H54 (cell line): Measurements from ENCODE around the gene HRCT1.
A peak's percentile ranks its signal among the peaks of the same experiment; 100 is the strongest.
"Not testable (repeated sequence)": the region's sequence is repeated elsewhere in the genome, so short reads cannot be mapped to it uniquely, and the experiment has no call there.

Source experiments
- DNase-seq: peaks from one replicate; pipeline ENCODE4 v3.0.0; 2011; ENCODE audit warnings: low spot score, mixed read lengths; ENCODE audit not compliant: insufficient read length
- FAIRE-seq: peaks from 3 replicates; lab custom pipeline; 2011; peaks lifted over from hg19 to GRCh38; lab: Jason Lieb, UNC
- POLR2A ChIP-seq: IDR thresholded peaks from 2 replicates; pipeline ENCODE4 v1.6.1; 2011; ENCODE audit warnings: low read depth, mild to moderate bottlenecking, low read length

HRCT1 gene

DNA sequence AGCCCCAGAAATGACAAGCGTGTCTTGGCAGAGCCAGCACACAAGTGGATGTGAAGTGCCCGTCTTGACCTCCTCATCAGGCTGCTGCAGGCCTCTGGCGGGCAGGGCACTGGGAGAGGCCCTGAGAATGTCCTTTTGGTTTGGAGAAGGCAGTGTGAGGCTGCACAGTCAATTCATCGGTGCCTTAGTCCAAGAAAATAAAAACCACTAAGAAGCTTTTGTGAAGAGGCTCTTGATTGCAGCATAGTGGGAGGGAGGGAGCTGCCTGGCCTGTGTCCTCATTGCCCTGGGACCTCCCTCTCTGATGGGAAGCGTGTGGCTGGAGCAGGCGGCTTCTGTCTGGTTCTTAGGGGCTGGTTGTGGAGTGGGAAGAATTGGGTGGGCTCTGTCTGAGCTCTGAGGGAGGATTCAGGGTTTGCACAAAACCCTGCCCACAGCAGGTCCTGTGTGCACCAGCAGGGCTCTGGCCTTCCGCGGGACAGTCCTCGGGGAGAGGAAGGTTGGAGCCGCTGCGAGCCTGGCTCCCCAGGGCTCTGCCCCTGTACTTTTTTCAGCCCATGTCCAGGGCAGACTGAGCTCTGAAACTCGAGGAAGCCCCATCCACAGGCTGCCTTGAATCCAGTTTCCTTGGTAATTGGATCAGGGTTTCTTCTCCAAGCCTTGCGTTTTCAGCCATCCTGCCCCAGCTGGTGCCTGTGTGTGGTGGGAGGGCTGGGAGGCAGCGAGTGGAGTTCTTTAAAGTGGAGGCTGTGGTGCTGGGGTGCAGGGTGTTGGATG lies 1.1 kb downstream of the HRCT1 start:
- FAIRE-seq = no peak
- no peak for TF ChIP-seq POLR2A
- DNase-seq = no peak

DNA sequence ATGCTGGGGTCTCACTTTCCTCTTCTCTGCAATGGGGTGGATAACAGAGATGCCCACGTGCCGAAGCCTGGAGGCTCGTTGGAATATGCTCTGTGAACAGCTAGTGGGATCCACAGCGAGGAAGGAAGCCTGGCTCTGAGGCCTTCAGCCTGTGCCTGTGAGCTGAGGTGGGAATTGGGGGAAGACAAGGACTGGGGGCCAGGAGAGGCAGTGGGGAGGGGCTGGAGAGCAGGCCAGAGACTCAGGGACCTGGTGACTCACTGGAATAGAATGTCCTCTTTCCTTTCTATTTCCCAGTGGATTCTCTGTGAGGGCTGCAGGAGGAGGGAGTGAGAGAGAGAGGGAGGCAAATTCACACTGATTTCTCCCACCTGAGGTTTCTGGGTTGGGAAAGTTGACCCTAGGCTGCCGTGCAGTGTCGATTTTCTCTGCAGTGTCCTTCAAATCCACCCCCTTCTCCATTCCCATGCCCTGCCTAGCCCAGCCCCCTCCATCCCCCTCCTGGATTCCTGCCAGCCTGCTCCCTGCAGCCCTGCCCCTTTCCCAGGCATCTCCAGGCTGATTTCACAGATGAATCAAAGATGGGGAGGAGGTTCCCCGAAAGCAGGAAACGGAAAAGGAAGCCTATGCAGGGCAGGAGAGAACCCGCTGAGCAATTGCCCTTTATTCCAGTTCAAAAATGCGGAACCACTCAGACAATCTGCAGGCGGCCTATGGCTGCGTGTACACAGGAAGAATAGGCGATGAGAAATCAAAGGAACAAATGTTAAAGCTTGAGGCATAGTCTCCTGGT lies 1.9 kb downstream of the HRCT1 start:
- peak; percentile 60 for DNase-seq

GRCh38 chr9:35908504-35909125 lies 2.6 kb downstream of the HRCT1 start:
- no peak for FAIRE-seq
- TF ChIP-seq POLR2A = no peak

More for the DNA sequence above, 1.9 kb downstream of the HRCT1 start:
- no peak for FAIRE-seq
- peak; percentile 17; the same call in 1 of the 2 replicates for TF ChIP-seq POLR2A

GRCh38 chr9:35909274-35909673 lies 3.3 kb downstream of the HRCT1 start, which contains the start of gene SPAAR:
SPAAR (plus strand) TSS chr9:35909490; CDS start chr9:35910464, 974 bp downstream.
- DNase-seq = no peak
- no peak for TF ChIP-seq POLR2A
- no peak for FAIRE-seq

More at GRCh38 chr9:35908504-35909125, 2.6 kb downstream of the HRCT1 start:
- DNase-seq = no peak

DNA sequence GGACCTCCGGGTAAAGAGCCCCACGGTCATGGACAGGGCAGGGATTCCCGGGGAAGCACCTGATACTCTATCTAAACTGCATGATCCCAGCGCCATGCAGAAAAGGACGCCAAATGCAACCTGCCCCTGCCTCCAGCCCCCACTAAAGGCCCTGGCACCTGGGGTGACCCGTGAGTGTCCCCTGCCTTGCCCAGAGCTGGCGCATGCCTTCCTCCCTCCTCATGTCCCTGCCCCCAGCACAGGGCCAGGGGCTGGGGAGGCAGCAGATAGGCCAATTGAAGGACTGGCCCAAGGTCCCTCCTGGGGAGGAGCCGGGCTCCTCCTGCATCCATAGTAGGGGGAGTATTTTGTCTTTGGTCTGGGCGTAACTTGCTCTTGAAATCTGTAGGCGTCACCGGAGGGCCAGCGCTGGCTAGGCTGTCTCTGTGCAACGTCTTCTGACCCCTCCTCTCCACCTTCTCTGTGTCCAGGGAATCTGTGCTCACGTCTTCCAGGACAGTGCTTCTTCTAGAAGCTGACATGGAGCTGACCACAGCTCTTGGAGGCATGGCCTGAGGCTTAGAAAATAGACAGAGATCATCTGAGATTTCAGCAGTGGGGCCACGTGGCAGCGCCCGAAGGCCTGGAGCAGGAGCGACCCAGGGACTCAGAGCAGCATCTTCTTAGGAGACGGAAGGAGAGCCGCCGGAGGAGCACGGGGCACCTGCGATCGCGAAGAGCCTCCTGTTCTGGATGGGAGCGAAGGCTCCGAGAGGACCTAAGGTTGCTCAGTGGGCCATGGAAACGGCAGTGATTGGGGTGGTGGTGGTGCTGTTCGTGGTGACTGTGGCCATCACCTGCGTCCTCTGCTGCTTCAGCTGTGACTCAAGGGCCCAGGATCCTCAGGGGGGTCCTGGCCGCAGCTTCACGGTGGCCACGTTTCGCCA lies 3.9 kb downstream of the HRCT1 start:
- FAIRE-seq (no peak), DNase-seq (no peak)
- TF ChIP-seq POLR2A = no peak

DNA sequence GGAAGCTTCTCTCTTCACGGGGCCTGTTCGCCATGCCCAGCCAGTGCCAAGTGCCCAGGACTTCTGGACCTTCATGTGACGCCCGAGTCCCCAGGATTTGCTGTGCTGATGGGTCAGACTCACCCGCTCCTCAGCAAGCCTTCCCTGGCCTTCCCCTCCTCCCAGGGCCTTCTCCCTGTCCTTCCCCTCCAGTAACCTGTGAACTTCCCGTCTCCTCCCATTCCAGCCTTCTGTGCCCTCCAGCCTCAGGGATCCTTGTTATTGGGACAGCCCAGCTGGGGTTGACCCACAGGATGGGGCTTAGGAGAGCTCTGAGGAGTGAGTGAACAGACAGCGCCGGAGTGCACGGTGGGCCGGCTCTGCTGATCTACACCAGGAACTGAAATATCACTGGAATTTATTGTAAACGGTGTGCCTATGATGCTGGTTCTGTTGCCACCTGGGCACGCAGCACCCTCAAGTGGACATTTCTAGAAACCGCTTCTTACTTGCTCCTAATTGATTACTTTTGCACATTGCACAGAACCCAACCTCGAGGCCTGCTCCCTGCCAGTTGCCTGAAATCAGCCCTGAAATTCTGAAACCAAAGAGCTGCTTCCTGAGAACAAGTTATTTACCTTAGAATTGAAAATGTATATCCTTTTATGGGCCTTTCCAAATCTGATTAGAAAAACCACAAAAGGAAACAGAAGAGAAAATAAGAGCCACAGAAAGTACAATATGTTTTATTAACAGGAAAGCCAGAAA lies 4.8 kb downstream of the HRCT1 start:
- TF ChIP-seq POLR2A = no peak
- DNase-seq (no peak), FAIRE-seq (no peak)

DNA sequence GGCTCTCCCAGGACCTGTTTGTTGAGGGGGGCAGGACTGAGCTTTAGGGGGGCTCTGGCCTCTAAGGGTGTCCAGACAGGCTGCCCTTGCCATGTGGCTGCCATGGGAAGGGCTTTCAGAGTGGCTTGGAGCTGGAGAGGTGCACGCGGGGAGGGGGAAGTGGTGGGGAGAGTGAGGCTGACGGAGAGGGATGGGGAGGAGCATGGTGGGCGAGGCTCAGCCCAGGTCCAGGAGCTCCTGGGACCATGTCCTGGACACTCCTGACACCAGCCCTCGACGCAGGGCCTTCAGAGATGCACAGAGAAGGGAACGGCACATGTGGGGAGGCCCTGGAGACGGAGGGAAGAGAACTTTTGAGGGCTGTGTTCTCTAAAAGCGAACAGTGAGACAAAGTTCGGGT lies 5.7 kb downstream of the HRCT1 start:
- no peak for FAIRE-seq
- DNase-seq = no peak
- TF ChIP-seq POLR2A = no peak

DNA sequence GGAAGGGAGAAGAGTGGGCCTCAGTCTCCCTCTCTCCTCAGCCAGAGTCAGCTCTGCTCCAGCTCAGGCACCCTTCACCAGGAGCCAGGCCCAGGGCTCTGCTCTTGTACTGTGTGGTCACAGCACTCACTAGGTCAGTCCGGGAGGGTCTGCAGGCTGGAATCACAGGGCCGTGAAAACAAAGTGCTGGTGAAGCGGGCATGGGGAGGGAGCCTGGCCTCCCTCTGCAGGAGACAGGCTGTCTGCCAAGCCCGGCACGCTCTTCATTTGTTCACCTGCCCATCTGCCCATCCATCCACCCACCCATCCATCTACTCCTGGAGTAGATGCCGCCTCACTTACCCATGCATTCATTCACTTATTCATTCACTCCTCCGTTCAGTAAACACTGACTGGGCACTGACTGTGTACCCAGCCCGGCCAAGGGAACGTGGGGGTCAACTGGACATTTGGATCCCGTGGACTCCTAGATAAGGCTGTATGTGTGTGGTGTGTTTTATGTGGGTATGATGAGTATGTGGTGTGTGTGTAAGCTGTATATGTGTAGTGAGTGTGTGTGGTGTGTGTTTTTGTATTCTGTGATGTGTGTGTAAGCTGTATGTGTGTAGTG lies 6.9 kb downstream of the HRCT1 start:
- TF ChIP-seq POLR2A = no peak
- DNase-seq (no peak), FAIRE-seq (no peak)

GRCh38 chr9:35913429-35913828 lies 7.4 kb downstream of the HRCT1 start:
- not testable (repeated sequence) for DNase-seq, FAIRE-seq

DNA sequence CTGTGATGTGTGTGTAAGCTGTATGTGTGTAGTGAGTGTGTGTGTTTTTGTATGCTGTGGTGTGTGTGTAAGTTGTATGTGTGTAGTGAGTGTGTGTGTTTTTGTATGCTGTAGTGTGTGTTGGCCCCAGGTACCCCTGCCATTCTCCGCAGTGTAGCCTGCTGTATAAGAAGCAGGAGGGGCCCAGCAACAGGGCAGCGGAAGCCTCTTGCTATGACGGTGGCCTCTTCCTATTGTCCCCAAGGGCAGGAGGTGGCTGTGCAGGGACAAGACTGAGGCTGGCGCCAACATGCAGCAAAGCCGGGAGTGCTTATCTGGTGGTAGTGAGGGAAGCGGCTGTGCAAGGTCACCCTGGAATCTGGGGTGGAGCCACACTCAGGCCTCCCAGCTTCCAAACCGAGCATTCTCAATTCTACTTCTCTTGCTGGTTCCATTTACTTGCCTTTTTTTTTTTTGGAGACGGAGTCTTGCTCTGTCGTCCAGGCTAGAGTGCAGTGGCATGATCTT lies 8.4 kb downstream of the HRCT1 start:
- FAIRE-seq = peak; percentile 57
- DNase-seq = no peak
- TF ChIP-seq POLR2A = no peak

- TF ChIP-seq POLR2A = no peak
- DNase-seq (no peak), FAIRE-seq (no peak)
Measured at GRCh38 chr9:35915681-35916294, 9.8 kb downstream of the HRCT1 start.

DNA sequence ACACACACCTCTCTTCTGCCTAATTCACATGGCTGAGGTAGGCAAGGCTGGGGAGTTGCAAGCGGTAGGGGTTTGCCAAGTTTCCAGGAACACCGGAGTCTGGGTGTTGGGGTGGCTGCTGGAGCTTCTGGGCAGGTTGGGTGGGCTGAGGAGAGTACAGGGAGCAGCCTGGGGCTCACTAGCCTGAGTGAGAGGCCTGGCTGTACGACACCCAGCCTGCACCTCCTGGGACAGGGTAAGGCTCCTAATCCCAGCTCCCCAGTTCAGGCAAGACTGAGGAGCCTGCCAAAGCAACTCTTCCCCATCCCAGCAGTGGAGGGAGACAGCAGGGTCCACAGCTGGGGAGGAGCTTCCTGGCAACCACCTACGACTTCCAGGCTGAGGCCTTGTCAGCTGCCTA lies 11.3 kb downstream of the HRCT1 start:
- no peak for TF ChIP-seq POLR2A
- no peak for FAIRE-seq
- no peak for DNase-seq
